RPMI7951 (cell line): ENCODE results near the gene CDC42BPA. TPM values are rescaled to one million over a fixed set of nuclear protein-coding genes. Genes with fewer than 3 reads are reported as not detected.
A peak's percentile ranks its signal among the peaks of the same experiment; 100 is the strongest.
"Not testable (repeated sequence)": the region's sequence is repeated elsewhere in the genome, so short reads cannot be mapped to it uniquely, and the experiment has no call there.

Experiments
- DNase-seq: peaks from one replicate; pipeline ENCODE4 v3.0.0-alpha.2; 2012; ENCODE audit warnings: low read depth
- total RNA-seq: library from RNA; depleted of rRNA; stranded (reverse); fragments of >200 nt; shearing (Covaris generic); gene quantifications from 2 replicates; pipeline ENCODE4 v1.2.3, GENCODE V29; 2014

The CDC42BPA gene
- total RNA-seq, 1 experiment from 2014 or later: 25.8 TPM

DNA sequence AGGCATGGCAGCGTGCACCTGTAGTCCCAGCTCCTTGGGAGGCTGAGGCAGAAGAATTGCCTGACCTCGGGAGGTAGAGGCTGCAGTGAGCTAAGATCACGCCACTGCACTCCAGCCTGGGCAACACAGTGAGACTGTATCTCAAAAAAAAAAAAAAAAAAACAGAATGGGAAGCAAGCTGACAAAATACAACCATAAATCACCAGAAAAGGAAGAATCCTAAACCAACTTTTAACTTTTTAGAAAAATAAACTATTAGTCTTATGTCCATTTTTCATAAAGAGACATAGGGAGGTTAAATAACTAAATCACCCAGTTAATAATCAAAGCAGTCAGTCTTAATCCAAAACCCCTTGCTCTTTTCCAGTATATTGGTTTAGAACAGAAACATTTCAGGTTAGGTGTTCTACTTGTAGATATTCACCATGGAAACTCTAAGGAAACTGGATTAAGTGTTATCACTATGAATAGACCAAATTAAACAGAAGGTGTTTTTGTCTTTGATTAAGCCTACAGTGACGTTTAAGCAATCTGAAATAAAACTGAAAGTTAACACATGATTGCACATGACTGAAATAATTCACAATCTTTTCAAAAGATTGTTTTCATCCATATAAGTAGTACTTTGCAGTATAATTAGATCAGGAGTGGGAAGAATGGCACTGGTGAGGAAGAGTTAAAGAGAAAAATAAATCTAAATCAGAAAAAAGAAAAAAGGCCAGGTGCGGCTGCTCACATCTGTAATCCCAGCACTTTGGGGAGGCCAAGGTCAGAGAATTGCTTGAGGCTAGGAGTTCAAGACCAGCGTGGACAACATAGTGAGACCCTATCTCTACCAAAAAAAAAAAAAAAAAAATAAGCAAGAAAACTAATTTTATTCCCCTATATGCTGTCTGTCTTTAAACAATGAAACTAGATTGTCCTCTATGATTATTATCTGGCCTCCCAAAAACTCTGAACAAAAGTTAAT is 9.6 kb downstream of the CDC42BPA start:
- DNase-seq: no peak

DNA sequence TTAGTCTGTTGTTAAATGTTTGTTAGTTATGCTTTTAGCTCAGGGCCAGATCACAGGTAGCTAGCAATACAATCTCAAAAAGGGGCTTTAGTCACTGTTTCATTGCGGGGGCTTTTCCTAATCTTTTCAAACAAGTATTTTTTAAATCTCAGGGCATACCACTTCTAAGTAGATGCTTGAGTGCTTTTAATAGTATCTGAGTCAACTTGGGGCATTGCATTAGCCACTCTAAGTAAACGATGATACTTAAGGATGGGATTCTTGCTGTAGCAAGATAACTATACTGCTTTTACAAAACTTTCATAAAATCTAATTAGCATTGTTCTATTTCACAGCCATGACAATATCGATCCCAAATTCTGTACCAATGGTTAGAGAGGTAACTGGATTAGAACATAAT is 11.6 kb downstream of the CDC42BPA start:
- no peak for DNase-seq

DNA sequence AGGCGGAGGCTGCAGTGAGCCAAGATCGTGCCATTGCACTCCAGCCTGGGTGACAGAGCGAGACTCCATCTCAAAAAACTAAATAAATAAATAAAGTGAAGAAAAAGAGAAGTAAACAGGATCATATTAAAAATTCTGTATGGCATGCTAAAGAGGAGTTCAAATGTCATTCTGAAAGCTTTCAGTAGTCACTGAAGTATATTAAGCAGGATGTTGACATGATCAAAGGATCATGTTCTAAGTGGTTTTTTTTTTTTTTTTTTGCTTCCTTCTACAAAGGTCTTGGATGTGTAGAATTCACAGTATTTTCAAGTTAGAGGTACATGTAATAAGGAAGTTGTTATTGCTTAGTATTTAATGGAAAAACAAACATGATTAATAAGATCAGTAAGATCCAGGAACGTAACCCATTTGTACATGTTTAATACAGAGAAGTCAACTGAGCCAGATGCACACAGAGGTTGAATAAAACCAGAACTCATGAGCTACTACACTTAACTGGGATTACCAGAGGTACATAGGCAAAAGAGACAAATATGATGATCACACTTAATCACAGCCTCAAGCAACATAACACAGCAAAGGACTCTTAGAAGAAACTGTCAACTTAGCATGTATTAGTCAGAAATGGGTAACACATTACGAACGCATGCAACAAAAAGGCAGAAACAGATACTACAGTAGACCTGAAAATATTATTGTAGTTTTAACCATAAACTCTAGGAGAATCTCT is 12.2 kb downstream of the CDC42BPA start:
- DNase-seq: no peak

DNA sequence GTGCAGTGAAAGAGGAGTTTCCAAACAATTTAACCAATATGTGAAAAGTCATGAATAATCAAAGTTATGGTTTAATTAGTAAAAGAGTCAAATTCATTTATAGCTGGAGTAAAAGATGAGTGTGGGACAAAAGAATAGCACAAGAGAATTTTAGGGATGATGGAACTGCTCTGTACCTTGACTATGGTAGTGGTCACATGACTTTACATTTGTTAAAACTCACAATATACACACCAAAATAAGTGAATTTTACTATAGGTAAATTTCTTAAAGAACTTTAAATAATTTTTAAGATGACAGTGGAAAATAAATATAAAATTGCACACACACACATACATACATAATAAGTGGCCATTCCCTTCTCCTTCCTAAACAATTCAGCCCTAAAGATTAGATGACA is 13.6 kb downstream of the CDC42BPA start:
- no peak for DNase-seq

DNA sequence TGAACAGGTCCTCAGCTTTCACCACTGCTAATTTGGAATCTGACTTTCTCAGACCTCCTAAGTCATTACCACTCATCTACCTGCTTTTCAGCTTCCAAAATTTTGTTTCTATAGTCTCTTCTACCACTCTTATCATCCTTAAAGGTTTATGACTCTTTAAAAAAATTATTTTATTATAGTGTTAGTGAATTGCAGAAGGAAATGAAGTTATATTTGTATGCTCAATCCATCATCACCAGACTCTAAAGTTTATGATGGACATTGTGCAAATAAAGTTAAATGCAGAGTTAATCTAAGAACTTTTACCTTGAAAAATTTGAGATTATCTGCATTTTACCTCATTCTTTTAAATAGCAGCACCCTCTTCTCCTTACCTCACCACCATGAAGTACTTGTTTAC is 14.6 kb downstream of the CDC42BPA start:
- no peak for DNase-seq

DNA sequence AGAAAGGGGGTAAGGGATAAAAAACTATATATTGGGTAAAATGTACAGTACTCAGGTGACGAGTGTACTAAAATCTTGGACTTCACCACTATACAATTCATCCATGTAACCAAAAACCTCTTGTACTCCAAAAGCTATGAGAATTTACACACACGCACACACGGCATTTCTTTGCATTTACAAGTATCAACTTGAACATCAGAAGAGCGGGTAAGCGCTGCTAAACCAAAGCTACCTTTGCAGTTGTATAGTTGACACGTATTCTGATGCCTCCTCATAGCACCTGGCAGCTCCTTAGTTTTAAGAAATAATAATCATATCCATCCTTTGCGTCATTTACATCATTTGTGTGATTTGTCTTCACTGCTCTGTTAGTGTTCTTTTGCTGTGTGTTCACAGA is 17.6 kb downstream of the CDC42BPA start:
- no peak for DNase-seq

DNA sequence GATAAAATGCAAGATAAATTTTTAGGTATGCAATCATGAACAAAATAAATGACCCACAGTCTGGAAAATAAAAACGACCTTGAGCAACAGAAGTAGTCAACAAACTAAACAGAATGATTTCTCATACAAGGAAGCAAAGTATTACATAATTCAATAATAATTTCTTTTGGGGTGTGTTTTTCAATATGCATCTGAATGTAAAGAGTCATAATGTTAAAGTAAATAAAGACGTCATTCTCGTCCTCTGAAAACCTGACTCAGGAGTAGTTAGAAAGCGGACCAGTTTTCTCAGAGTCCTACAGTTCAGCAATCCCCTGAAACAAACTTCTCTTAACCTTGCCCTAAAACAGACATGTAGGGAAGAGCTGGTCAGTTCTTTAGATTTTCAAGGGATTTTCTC is 18.6 kb downstream of the CDC42BPA start:
- no peak for DNase-seq

DNA sequence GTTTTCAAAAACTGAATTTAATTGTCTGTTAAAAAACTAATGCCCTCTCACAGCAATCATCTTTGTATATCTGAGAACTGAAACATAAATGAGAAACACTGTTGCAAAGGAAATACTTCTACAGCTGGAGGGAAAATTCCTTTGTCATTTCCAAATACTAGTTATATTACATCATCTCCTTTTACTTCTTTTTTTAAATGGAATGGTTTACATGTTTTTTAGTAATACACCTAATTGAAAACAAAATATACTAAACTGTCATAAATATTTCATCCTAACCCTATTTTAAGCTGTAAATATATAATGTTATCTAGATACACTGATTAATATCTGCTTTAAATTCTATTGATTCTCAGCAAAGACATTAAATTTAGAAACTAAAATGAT is 19.1 kb downstream of the CDC42BPA start:
- peak; percentile 36 for DNase-seq

DNA sequence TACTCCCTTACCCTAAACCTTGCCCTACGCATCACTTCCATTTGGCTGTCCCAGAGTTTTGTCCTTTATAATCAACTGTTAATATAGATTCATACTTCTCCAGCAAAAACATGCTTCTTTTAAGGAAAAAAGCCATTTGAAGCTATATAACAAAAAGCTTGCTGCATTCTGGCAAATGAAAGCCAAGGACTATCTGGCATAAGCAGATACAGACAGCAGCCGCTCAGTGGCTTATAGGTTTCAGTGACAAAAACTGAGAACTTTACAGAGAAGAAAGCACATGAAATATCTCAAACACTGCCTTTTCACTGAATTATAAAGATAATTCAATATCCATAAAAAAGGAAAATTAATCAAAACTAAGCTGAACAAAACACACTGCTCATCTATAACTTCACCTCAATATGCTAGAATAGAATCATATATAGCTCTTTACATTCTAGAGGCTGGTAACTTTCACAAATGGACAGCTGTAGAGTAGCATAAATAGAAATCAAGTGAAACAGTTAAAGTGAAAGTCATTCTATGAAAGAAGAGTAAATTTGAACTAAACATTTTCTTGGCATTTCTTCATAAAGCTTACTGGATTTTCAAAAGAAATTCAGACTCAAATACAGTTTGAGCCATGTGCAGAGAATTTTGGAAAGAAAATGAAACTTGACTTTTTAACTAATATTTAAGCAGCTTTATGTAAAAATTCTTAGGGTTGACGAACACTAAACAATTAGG is 19.6 kb downstream of the CDC42BPA start:
- DNase-seq: no peak

DNA sequence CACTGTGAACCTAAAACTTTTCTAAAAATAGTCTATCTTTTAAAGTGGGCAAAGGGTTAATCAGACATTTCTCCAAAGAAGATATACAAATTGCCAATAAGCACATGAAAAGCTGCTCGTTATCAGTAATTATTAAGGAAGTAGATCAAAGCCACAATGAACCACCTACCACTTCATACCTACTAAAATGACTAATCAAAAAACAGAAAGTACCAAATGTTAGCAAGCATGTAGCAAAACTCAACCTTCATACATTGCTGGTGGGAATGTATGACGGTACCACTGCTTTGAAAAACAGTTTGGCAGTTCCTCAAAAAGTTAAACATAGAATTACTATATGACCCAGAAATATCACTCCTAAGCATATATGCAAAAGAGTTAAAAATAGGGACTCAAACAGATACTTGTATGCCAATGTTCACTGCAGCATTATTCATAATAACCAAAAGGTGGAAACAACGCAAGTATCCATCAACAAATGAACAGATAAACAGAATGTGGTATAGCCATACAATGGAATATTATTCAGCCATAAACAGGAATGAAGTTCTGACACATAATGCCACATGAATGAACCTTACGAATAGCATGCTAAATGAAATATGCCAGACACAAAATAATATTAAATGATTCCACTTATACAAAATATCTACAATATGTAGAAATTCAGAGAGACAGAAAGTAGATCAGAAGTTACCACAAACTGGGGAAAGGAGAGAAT is 21.1 kb downstream of the CDC42BPA start:
- DNase-seq: no peak

DNA sequence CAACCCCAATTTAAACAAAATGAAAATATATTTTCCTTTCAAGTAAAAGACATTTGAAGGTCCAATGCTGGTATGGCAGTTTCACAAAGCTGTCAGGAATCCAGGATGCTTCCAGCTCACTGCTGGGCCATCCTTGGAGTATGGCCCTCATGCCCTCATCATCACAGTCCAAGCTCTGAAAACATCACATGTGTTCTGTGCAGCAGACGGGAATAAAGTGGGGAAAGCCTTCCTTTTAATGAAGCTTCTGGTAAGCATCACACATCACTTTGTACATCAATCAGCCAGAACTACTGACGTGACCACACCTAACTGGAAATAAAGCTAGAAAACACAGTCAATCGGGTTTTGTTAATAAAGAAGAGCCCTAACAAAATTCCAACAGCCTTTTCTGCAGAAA is 22.7 kb downstream of the CDC42BPA start:
- no peak for DNase-seq

DNA sequence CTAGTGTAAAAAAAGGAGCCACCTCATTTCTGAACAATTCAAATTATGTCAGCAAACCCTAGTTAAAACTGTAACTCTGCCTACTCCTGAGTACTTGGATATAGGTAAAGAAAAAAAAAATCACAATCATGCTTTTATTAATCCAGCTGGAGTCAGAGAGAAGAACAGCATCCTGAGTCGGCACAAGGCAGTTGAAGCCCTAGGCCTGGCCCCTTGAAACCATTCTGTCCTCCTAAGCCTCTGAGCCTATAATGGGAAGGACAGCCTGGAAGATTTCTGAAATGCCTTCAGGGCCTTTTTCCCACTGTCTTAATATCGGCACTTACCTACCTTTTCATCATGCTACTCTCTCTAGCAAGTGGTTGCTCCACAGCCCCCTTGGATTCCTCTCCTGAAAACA is 32.5 kb downstream of the CDC42BPA start:
- DNase-seq: no peak

DNA sequence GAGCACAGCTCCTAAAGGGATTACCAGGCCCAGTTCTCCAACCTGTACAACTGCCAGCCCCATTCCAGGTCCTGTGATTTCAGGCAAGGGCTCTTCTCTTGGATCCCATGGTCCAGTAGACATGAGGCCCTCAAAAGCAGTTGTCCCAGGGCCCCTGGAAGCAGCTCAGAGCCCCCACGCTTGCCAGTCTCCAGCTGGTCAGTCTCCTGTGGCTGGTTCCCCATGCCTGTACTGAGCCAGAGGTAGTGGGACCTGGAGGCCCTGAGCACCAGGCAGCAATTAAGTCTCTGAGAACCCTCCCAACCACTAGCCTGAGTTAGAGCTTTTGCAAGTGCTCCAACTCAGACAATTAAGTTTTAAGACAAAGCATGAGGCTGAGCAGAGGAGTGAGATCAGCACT is 36.9 kb downstream of the CDC42BPA start:
- no peak for DNase-seq

DNA sequence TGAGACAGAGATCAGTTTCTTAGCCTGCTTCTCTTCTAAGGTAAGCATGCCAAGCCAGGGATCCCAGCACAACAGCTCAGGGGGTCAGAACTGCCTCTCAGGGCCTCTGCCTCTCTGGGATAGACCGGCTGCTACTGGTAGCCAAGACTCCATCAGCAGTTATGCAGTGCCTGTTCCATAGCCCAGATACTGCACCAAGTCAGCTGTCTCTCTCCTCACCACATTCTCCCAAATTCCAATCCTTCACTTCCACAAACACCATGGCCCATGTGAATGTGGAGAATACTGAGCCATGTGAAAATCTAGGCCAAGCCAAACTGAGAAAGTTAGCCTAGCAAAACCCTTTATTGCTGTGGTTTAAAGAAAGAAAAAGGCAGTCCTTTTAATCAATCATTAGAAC is 37.5 kb downstream of the CDC42BPA start:
- no peak for DNase-seq

DNA sequence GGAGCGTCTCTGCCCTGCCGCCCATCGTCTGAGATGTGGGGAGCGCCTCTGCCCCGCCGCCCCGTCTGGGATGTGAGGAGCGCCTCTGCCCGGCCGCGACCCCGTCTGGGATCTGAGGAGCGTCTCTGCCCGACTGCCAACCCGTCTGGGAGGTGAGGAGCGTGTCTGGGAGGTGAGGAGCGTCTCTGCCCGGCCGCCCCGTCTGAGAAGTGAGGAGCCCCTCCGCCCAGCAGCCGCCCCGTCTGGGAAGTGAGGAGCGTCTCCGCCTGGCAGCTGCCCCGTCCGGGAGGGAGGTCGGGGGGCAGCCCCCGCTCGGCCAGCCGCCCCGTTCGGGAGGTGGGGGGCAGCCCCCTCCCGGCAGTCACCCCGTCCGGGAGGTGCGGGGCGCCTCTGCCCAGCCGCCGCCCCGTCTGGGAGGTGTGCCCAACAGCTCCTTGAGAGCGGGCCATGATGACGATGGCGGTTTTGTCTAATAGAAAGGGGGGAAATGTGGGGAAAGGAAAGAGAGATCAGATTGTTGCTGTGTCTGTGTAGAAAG is 42.1 kb downstream of the CDC42BPA start:
- not testable (repeated sequence) for DNase-seq

DNA sequence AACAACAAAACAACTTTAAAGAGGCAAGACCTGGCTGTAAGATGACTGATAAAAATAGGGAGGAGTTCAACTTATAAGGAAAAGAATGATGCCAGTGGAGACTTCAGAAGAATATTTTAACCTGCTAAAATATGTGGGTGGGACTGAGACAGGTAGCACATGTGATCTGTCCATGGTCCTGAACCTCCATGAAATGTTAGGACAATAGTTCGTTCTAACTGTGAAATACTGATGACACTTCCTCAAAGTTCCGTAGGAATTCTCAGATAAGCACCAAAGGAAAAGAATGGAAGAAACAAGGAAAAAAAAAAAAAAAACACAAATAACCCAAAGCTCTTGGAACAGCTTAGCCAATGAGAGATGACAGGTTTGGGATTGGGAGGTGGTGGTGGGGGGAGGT is 44.7 kb downstream of the CDC42BPA start:
- DNase-seq: peak; percentile 3

DNA sequence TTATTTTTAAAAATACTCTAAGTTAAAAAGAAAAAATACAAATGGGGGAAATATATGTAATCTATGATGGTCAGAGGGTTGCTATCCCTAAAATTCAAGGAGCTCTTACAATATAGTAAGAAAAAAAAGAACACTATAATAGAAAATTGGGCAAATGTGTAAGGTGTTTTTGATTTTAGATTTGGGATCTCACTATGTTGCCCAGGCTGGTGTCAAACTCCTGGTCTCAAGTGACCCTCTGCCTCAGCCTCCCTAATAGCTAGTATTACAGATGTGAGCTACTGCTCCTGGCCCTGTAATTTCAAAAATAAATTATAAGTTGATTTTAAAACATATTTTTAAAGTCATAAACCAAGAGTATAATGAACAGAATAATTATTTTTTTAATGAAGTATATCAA is 45.9 kb downstream of the CDC42BPA start:
- no peak for DNase-seq

DNA sequence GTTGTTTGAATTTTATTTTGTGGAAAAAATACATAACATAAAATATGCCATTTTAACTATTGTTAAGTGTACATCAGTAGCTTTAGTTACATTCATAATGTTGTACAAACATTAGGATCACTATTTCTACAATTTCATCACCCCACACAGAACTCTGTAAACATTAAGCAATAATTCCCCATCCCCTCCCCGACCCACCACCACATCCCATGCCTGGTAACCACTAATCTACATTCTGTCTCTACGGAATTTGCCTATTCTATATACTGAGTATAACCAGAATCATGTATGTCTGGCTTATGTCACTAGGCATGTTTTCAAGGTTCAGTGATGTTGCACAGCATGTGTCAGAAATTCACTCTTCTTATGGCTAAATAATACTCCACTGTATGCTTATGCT is 47.7 kb downstream of the CDC42BPA start:
- DNase-seq: no peak

DNA sequence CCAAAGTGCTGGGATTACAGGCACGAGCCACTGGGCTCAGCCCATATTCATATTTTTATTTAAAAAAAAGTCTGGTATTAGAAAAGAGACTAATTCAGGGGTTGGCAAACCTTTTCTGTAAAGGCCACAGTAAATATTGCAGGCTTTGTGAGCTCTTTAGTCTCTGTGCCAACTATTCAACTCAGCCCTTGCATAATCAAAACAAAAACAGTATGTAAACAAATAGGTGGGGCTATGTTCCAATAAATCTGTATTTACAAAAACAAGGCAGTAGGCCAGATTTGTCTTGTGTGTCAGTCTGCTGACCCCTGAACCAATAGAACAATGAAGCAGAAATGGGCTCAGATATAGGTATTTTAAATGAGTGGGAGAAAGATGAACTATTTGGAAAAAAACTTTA is 49.3 kb downstream of the CDC42BPA start:
- DNase-seq: no peak

DNA sequence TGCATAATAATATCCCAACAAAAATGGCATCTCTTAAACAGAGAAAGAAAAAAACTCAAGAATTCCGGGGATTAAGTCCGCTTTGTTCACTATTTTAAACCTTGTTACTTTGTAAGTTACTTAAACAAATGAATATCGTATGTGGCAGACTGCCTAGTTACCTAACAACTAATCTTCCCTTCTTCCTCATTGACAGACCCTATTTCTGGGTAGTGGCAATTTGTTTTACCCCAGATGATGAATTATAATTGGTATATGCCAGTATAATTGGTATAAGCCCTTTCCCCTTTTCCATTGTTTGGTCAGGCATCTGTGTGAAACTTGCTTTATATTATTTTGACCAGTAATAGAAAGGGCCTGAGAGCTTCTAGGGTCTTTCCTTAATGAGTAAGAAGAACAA is 52.4 kb downstream of the CDC42BPA start:
- no peak for DNase-seq

DNA sequence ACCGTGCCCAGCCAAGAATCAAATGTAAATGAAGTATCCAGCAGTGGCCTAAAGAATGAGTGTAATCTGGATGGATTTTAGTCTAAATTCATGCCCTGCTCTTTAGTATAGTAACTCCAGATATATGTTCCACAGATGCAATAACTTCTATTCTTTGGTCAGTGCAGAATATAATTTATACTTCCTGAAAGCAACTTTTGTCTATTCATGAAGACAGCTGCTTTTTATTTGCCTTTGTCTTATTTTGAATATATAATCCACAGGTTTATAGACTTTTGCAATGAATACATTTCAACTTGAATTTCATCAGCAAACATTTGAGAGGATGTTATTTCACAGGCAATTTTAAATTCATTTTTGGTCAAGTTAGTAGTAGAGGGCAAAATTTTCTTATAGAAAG is 54.4 kb downstream of the CDC42BPA start:
- no peak for DNase-seq
